HL-60 (cell line): ENCODE results near the gene PSMC5.

Experiments used
- GABPA ChIP-seq: IDR thresholded peaks from 2 replicates; pipeline ENCODE4 v1.6.1; 2012; ENCODE audit warnings: low read depth
- POLR2AphosphoS5 ChIP-seq: IDR thresholded peaks from 2 replicates; pipeline ENCODE4 v1.6.1; 2012; ENCODE audit warnings: low read depth
- TF ChIP-seq, protein P1 (sequence below): IDR thresholded peaks from one replicate; pipeline ENCODE4 v1.5.1; 2011; ENCODE audit warnings: low read length, control low read depth, inconsistent platforms; ENCODE audit not compliant: insufficient read depth
- TF ChIP-seq, protein P2 (sequence below): IDR thresholded peaks from 2 replicates; pipeline ENCODE4 v1.6.1; 2012; ENCODE audit warnings: low read depth; ENCODE audit not compliant: insufficient replicate concordance

DNA sequence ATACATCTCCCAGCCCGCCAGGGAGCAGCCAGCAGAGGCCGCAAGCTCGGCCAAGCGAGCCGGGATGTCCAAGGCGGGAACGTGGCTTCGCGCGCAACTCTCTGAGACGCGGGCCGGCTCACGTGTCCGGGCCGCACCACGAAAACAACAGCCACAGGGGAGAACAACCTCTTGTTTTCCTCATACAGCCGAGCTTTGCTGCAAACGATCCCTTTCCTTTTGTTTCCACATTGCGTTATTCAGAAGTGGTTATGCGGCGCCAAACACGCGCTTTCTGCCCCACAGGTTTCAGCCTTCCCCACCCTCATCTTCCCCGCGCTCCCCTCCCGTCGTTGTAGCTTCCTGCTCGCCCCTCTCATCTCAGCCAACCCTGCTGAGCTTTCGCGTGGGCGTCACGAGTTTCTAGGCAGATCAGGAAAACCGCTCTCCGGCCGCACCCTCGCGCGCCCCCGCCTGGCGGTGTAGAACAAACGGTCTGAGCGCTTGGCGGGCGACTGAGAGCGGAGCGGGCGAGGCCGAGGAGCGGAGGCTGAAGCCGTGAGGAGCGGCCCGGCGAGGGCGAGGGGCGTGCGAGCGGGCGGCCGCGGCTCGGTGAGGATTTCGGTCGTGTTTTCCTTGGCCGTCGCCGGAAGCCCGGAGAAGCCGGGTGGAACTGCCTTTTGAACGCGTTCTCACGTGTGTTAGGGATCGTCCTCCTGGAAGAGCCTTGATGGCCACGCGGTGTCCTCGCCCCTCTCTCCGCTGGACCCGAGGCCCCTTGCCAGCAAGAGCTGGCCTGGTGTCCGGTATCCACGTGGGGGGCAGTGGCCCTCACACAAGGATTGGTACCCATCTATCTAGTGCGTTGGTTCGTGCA, 21.8 kb downstream of the PSMC5 start:
- peak; percentile 67 for TF ChIP-seq POLR2AphosphoS5
- TF ChIP-seq, protein P1, sequence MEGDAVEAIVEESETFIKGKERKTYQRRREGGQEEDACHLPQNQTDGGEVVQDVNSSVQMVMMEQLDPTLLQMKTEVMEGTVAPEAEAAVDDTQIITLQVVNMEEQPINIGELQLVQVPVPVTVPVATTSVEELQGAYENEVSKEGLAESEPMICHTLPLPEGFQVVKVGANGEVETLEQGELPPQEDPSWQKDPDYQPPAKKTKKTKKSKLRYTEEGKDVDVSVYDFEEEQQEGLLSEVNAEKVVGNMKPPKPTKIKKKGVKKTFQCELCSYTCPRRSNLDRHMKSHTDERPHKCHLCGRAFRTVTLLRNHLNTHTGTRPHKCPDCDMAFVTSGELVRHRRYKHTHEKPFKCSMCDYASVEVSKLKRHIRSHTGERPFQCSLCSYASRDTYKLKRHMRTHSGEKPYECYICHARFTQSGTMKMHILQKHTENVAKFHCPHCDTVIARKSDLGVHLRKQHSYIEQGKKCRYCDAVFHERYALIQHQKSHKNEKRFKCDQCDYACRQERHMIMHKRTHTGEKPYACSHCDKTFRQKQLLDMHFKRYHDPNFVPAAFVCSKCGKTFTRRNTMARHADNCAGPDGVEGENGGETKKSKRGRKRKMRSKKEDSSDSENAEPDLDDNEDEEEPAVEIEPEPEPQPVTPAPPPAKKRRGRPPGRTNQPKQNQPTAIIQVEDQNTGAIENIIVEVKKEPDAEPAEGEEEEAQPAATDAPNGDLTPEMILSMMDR = peak; percentile 42
- no peak for TF ChIP-seq GABPA
- TF ChIP-seq, protein P2, sequence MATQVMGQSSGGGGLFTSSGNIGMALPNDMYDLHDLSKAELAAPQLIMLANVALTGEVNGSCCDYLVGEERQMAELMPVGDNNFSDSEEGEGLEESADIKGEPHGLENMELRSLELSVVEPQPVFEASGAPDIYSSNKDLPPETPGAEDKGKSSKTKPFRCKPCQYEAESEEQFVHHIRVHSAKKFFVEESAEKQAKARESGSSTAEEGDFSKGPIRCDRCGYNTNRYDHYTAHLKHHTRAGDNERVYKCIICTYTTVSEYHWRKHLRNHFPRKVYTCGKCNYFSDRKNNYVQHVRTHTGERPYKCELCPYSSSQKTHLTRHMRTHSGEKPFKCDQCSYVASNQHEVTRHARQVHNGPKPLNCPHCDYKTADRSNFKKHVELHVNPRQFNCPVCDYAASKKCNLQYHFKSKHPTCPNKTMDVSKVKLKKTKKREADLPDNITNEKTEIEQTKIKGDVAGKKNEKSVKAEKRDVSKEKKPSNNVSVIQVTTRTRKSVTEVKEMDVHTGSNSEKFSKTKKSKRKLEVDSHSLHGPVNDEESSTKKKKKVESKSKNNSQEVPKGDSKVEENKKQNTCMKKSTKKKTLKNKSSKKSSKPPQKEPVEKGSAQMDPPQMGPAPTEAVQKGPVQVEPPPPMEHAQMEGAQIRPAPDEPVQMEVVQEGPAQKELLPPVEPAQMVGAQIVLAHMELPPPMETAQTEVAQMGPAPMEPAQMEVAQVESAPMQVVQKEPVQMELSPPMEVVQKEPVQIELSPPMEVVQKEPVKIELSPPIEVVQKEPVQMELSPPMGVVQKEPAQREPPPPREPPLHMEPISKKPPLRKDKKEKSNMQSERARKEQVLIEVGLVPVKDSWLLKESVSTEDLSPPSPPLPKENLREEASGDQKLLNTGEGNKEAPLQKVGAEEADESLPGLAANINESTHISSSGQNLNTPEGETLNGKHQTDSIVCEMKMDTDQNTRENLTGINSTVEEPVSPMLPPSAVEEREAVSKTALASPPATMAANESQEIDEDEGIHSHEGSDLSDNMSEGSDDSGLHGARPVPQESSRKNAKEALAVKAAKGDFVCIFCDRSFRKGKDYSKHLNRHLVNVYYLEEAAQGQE = no peak
